K562 treated with DMSO at 1 percent for 48 hours (cell line): ENCODE data around the gene OOEP. TPM values are rescaled to one million over a fixed set of nuclear protein-coding genes. Genes with fewer than 3 reads are reported as not detected.

Experiments
- total RNA-seq: library from RNA; unstranded; fragments of 300-600 nt; gene quantifications from 2 replicates; pipeline ENCODE4 v1.2.3, GENCODE V29; 2022; ENCODE audit warnings: low replicate concordance; ENCODE audit errors: extremely low read depth

The OOEP gene
- total RNA-seq: not detected in 2 replicates

GRCh38 chr6:73369563-73369962 is at the start of gene OOEP:
TSS of gene OOEP (minus strand) at chr6:73369897. CDS start at chr6:73369792, 105 bp downstream.

GRCh38 chr6:73394577-73395354 is 25.1 kb upstream of the OOEP start, which contains the start of gene DDX43:
TSS of gene DDX43 (plus strand) at chr6:73394828. CDS start at chr6:73394906, 78 bp downstream.

GRCh38 chr6:73362358-73362757 is 7.3 kb downstream of the OOEP start, which contains the start of gene KHDC3L:
TSS of gene KHDC3L (plus strand) at chr6:73362658. CDS start at chr6:73362730, 72 bp downstream.

DNA sequence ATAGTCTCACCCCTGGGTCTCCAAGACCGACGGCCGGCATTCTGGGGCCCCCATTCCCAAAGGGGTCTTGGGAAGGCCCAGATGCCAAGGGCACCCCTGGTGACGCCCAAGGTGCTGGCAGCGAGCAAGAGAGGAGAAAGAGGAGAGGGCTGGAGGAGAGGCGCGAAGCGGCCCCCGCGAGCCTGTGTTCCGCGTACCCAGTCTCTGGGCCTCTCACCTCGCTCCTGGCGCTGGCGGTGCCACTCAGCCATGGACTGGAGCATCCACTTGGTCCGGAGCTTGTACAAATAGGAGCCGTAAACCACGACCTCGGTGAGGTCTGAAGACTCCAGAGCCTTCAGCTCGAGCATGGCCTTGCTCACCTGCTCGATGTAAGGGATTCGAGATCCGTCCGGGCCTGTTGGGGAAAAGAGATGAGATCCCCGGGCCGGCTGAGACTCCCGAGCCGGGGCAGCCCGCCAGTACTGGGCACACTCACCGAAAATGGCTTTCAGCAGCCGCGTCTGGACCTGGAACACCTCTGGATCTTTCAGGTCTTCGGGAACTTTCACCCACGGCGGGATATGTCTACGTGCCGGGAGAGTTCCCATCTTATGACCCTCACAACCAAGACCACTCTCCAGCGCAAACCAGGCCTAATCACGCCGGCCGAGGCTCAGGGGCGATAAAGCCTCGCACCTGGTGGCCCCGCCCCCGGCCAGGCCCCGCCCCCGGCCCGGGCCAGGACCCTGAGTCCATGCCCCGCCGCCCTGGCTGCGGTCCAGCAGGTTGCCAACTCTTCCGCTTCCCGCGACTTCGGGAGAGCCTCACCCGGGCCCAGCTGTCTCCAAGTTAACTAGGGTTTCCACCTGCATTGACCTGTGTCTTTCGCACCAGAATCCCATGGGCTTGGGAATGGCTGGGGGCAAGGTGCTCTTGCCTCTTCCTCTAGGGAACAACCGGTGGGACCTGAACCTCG is 15.8 kb downstream of the OOEP start, which contains the start of gene DPPA5:
Gene DPPA5 (minus strand): TSS at position 641 of the 958 bp plus-strand sequence. CDS start 51 bp downstream, at position 590.

Other genes with a start within 250 kb of the OOEP start
- not detected in 2 replicates for gene KHDC1L, start 144.4 kb downstream of the OOEP start, total RNA-seq
- not detected in 2 replicates for gene KHDC1, start 106.7 kb downstream of the OOEP start, total RNA-seq
- gene DPPA5, start 15.6 kb downstream of the OOEP start, total RNA-seq: not detected in 2 replicates
- not detected in 2 replicates for gene KHDC3L, start 7.2 kb downstream of the OOEP start, total RNA-seq
- gene DDX43, start 24.9 kb upstream of the OOEP start, total RNA-seq: not detected in 2 replicates
- gene CGAS, start 82.4 kb upstream of the OOEP start, total RNA-seq: not detected in 2 replicates
- not detected in 2 replicates for gene MTO1, start 91.8 kb upstream of the OOEP start, total RNA-seq
- gene EEF1A1, start 151.1 kb upstream of the OOEP start, total RNA-seq: 9,763 and 9,792 TPM in 2 replicates